Epidermal melanocyte (primary cell): ENCODE data around the gene DNAJC18.
"Not testable (repeated sequence)": the region's sequence is repeated elsewhere in the genome, so short reads cannot be mapped to it uniquely, and the experiment has no call there.

Experiments
- DNase-seq: peaks from one replicate; pipeline ENCODE4 v3.0.0; 2011; ENCODE audit warnings: low spot score; ENCODE audit not compliant: insufficient read length

Gene DNAJC18

DNA sequence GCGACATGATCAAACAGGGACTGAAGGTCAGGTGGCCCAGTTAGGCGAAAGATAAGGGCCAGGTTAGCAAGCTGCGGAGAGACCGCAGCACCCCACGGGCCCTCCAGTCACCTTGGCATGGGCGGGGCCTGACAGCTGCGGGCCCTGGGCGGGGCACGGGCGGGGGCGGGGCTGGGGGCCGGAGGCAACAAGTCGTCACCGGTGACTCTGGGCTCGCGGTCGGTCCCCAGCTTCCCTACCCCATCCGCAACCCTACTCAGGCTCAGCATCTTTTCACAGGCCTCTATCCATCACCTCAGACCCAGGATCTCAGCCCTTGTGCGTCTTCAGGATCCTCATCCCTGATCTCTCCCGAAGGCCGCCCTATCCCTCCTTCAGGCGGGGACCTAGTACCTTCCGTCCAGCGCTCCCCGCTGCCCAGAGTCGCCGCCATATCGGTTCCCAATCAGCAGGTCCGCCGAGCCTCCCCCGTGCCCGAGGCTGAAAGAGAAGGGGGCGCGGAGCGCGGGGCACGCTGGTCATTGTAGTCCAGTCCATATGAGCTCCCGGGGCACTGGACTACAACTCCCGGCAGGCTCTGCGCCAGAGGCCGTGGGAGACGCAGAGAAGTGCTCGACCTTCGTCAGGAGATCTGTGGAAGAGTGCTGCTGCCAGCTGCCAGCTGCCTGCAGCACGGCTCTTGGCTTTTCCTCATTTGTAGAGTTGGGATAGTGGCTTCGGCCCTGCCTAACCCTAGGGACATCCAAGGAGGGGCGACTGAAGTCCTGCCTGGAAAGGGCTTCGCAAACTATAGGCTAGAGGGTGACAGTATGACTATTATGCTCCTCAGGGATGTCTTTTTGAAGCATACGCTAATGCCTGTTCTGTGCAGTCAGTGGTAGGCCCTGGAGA, at the start of gene DNAJC18:
Gene DNAJC18 (minus strand): TSS at position 513 of the 891 bp plus-strand sequence. CDS start 80 bp downstream, at position 433.
- peak; percentile 98 for DNase-seq

DNA sequence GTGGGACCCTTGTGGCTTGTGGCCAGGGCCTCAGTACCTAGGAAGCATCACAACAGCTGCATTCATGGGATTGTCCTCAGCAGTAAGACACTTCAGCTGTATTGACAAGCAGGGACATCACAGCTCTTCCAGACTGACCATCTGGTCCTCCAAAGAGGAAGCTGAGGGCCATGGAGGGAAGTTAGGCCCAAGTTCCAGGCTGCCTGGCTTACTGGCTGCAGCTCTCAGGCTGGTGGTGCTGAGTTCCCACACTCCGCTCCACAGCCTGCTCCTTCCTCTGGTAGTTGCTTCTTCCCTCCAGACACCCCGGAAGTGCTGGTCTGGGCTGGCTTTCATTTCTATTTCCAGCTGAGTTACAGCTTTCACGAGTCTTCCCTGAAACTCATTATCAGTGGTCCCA, 48.9 kb upstream of the DNAJC18 start:
- DNase-seq: no peak

DNA sequence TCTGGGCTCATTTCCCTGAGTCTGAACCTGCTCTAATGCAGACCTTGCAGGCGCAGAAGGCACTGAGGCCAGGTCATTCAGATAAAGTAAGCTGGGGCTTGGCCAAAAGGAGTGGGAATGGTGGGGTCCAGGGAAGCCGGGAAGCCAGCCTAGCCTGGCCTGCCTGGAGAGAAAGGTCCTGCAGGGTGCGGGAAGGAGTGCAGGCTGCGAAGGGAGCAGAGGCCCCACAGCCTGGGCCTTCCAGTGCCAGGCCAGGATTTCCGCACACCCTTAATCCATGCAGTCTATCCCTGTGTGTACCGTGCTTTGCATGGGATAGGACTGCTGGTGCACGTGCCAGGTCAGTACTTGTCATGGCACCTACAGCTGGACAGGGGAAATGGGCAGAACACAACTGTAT, 46.9 kb upstream of the DNAJC18 start:
- no peak for DNase-seq

DNA sequence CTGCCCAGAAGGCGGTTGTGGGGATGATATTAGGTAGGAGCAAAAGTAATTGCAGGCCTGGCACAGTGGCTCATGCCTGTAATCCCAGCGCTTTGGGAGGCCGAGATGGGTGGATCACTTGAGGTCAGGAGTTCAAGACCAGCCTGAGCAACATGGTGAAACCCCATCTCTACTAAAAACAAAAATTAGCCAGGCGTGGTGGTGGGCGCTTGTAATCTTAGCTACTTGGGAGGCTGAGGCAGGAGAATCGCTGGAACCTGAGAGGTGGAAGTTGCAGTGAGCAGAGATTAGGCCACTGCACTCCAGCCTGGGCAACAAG, 43.5 kb upstream of the DNAJC18 start:
- DNase-seq: not testable (repeated sequence)

DNA sequence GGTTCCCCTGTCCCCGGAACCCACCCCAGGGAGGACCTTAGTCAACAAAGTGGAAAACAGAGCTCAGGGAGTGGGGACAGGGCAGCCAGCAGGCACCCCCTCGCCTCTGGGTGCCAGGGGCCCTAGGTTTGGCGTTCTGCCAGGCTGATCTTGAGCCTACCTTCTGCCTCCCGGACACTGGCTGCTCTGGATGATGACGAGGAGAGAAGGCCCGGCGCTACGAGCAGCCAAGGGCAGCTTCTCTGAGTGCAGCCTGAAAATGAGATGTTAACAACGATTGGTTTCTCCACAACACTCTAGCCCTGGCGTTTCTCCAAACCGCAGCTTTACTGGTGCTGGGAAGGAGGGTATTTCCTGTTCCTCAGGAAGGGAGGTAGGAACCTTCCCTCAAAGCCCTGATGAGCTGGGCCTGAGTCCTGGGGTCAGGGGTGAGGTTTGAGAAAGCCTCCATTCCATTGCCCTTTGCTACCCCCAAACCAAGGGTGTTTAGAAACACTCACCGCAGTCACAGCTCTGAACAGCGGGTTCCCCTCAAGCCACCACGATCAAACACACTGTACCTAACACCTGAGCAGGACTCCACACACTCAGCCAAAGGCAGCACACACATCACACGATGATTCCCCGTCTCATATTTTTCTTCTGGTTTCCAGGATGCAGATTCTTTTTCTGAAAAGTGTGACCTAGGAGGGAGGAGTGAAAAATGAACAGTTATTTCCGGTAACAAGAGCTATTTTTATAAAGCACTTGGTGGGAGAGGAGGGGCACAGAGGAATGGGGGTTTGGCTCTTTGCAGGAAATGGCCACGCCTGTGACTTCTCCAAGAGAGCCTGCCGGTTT, 42.9 kb upstream of the DNAJC18 start, which contains the start of gene STING1:
Gene STING1 (minus strand): TSS at position 709 of the 840 bp plus-strand sequence. CDS start 1,054 bp downstream, outside the sequence.
- peak; percentile 84 for DNase-seq

DNA sequence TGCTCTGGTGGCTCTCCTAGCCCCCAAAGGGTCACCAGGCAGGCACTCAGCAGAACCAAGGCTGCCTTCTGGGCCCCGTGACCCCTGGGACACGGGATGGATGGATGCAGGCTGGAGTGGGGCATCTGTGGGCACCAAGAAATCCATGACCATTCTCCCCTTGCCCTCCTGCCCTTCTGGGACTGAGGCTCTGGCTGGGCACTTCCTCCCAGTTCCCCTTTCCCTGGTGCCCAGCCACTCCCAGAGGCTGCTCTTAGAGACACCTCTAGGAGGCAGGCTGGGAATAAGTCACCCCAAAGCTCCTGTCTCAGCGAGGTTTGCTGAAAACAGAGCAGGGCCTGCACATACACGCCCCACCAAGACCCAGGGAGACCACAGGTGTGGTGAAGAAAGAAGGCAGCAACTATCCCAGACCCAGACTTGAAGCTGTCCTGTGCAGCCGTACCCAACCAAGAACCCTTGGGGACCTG, 42.3 kb upstream of the DNAJC18 start:
- no peak for DNase-seq

DNA sequence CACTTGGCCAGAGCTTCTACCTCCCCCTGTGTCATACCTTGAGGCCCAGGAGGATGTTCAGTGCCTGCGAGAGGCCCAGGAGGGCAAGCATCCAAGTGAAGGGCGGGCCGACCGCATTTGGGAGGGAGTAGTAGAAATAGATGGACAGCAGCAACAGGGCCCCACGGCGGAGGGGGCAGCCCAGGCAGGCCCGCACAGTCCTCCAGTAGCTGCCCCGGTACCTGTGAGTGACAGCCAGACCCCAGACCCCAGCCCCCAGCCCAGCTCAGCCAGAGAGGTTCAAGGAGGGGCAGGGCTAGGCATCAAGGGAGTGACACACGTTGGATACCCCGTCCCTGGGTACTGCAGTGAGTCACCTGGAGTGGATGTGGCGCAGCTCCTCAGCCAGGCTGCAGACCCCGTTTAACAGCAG, 41.8 kb upstream of the DNAJC18 start:
- no peak for DNase-seq

DNA sequence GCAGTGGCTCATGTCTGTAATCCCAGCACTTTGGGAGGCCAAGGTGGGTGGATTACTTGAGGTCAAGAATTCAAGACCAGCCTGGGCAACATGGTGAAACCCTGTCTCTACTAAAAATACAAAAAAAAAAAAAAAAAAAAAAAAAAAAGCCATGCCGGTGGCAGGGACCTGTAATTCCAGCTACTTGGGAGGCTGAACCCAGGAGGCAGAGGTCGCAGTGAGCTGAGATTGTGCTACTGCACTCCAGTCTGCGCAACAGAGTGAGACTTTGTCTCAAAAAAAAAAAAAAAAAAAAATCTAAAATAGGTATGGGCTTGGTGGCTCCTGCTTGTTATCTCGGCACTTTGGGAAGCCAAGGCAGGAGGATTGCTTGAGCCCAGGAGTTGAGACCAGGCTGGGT, 40.4 kb upstream of the DNAJC18 start:
- DNase-seq: not testable (repeated sequence)

DNA sequence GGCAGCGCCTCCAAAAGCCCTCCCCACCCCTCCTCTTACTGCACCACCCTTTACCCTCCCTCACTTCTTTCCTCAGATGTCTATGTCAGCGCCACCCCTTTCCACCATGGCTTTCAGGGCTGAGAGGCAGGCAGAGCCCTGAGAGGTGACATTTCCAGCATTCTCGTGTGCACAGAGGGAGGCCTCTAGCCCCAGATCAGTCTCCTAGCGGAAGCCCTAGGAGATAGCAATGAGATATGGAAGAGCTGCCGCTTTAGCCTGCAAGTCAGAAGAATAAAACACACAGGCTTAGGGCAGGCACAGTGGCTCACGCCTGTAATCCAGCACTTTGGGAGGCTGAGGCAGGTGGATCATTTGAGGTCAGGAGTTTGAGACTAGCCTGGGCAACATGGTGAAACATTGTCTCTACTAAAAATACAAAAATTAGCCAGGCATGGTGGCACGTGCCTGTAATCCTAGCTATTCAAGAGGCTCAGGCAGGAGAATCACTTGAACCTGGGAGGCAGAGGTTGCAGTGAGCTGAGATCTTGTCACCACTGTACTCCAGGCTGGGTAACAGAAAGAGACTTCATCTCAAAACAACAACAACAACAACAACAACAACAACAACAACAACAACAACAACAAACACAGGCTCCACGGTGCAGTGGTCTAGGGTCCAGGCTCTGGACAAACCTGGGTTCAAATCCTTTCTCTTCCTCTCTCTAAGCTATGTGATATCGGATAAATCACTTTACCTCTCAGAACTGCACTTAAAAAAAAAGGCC, 39.5 kb upstream of the DNAJC18 start:
- not testable (repeated sequence) for DNase-seq

DNA sequence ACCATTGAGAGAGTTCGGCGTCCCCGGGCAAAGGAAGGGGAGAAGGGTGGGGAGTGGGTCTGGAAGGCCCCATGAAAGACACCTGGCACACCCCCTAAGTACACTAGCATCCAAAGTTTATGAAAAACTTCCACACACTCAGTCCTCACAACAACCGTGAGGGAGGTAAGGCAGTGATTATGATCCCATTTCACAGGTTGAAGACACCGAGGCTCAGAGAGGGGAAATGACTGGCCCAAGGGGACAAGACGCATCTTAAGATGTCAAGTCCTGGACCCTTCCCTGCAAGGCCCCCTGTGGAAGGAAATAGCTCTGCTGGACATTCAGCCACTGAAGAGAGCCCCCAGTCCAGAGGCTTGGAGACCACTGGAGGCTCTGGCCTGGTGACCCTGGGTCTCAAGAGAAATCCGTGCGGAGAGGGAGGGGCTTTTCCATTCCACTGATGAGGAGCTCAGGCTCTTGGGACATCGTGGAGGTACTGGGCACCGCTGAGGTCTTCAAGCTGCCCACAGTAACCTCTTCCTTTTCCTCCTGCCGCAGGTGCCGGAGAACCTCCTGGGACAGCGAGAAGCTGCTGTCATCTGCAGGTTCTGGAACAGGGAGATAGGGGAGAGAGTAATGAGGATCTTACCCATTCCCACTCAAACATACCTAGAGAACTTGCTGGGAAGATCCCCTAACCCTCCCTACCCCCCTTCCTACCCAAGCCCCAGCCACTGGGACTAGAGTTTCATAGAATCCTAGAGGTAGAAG, 36.7 kb upstream of the DNAJC18 start:
- DNase-seq: no peak

DNA sequence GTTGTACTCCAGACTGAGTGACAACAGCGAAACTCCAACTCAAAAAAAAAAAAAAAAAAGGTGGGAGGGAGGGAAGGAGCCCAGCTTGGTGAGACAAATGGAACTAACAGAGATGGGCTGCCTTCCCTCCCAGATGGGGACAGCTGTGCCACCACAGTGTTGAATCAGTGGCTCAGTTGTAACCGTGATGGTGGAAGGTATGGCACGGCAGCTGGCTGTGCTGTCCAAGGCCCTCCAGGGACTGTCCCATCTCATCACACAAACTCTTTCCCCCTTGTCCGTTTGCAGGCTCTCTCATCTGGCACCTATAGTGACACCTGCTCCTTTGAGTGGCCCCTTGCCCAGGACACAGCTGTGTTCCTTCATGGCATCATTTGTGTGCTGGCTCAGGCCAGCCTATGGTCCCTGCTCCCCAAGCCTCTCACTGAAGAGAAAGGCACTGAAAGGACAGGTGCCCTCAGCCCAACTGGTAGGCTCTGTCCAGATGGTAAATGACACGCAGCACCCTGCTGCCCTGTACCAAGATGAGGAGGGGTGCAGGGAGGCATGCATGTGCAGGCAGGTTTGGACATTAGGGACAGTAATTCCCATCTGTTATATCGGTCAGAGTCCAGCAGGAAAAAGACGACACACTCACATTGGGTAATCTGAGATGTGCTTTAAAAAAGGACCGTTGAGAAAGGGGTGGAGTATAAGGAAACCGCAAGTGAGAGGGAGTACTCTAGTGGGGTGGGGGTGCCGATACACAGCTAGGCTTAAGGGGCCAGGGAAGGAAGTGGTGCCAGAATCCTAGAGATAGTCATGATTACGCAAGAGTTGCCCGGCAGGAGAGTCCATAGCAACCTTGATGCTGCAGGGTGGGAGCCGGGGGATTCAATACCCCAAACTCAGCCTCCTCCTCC, 35.8 kb upstream of the DNAJC18 start:
- no peak for DNase-seq

DNA sequence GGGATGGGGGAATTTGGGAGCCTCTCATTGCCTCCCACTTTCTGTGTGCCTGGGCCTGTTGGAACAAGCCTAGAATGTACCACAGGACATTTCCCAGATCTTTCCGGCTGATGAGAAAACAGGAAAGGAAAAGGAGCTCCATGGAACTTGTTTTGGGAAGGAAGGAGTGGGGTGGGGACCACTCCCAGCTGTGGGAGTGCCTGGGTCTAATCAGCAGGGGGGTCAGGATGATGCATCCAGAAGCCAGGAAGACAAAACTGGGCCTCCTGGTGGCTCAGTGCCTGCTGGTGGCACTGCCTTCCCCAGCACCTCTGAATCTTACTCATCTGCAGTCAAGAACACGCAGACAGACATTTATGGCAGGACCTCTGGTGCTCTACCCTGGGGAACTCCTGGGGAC, 34.2 kb upstream of the DNAJC18 start:
- no peak for DNase-seq

DNA sequence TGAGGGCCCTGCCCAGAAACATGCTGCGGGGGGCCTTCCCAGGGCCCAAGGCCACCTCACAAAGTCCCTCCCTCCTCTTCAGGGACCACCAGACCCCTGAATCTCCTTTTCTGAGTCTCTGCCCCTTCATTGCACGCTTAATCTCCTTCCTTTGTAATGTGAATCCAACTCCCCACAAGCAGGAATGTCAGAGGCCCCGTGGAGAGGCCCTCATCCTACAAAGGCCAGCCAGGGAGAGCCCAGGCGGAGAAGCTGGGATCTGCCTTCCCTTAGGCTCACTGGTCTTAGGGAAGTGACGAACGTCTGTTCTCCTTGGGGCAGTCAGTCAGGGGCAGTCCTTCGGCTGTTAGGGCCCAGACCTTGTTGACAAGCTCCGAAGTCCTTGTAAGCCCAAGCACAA, 33.8 kb upstream of the DNAJC18 start:
- no peak for DNase-seq

DNA sequence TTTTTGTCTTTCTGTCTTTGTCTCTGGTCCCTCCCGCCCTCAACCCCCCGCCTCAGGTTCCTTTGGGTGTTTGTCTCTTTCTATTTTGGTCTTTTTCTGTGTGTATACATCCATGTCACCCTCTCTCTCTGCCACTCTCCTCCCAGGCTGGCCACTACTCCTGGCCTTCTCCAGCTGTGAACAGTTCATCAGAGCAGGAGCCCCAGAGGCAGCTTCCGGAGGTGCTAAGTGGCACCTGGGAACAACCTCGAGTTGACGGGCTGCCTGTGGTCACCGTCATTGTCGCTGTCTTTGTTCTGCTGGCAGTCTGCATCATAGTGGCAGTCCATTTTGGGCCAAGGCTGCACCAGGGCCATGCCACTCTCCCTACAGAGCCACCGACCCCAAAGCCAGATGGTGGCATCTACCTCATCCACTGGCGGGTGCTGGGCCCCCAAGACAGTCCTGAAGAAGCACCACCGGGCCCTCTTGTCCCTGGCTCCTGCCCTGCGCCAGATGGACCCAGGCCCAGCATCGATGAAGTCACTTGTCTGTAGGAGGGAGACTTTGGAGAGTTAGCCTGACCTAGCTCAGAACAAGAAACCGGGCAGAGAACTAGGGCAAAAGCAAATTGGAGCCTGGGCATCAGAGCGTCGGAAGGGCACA, 33.2 kb upstream of the DNAJC18 start:
- DNase-seq: no peak

DNA sequence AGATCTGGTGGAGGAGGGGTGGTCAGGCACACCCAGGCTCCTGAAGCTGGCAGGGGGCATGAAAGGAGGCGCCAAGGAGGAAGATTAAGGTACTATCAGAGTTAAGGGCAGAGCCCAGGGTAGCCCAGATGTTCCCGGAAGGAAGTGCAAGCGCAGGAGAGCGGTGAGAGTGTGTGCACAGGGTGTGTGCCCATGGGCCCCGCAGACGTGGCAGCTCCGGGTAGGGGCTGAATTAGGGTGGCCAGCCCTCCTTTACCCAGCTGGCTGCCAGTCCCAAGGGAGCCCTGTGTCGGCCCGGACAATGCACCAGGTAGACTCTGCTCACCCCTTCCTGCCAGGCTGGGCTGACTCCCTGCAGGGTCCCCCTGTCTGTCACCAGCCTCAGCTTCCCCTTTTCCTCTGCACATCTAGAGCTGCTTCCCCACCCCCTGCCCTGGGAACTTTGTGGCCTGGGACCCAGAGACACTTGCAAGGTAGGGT, 31.5 kb upstream of the DNAJC18 start, which contains the start of gene SMIM33:
Gene SMIM33 (plus strand): TSS at position 184 of the 480 bp plus-strand sequence. CDS start 118 bp downstream, at position 302.
- DNase-seq: no peak

DNA sequence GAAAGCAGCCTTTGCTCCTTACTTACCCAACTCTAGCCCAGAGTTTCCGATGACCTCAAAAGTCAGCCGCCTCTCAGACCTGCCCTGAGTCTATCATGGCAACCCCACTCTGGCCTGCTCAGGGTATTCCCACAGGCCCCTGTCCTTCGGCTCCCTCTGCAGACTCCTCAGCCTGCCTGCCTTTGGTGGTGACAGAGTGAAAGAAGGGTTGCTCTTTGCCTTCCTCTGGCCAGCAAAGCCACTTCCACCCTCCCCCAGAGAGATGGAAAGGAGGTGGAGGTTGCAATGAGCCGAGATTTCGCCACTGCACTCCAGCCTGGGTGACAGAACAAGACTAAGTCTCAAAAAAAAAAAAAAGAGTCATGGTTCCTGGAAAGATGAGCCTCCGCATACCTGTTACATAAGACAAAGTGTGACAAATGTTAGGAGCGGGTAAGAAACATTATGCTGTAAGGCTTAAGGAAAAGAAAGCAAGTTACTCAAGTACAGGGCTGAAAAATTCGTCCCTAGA, 29.2 kb upstream of the DNAJC18 start:
- no peak for DNase-seq

DNA sequence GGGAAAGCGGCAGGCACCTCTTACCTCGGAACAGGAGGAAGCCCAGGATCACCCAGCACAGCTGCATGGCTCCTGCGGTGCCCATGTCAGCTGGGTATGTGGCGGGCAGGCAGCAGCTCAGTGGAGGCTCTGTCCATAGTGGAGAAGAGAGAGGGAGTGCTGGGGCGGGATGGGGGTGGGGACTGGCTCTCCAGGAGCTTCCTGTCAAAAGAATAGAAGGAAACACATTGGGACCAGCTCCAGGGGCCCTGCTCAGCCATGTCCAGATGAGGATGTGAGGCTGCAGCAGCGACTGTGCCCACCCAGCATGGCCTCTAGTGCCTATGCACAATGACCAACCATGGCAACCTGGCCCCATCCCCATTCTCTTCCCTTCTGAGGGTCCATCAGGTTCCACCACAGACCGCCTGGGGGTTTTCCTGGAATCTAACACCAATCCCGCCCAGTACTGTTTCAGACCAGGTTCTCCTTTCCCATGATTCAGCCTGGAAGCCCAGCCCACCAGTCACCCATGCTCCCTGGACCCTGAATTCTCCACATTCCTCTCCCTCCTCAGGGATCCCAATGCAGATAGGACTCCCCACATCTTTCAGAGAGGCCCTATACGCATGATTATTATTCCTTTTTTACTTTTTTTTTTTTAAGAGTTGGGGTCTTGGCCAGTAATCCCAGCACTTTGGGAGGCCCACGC, 23.4 kb upstream of the DNAJC18 start, which contains the start of gene ECSCR:
Gene ECSCR (minus strand): TSS at position 158 of the 691 bp plus-strand sequence. CDS start 73 bp downstream, at position 85.
- DNase-seq: no peak

DNA sequence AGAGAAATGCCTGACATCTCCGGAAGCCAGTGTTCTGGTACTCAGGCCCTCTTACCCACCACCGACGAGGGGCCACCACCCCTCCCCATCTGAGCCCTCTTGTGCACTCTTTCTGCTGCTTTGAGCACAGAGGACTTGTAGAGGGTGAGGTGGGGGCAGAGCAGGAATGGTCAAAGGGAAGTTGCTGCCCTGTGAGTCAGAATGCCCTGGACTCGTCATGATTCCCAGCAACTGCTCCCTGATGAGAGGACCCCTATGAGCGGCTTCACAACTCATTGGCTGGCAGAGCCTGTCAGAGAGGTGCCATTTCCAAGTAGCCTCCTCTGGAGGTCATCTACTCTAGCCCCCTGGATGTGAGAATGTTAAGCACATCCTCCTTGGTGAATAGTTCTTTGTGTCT, 22.4 kb upstream of the DNAJC18 start:
- no peak for DNase-seq
